Large intestine (tissue), 3 donors: ENCODE results near the gene CALN1. TPM values are rescaled to one million over a fixed set of nuclear protein-coding genes. Genes with fewer than 3 reads are reported as not detected.
"Not testable (repeated sequence)": the region's sequence is repeated elsewhere in the genome, so short reads cannot be mapped to it uniquely, and the experiment has no call there.

Experiments used
- DNase-seq, 2 donors: peaks; one replicate each; pipeline versions ENCODE4 v3.0.0 to v3.0.0-alpha.2; 2013
- H3K27ac ChIP-seq: one replicate; pipeline ENCODE4 v1.5.1; 2013; ENCODE audit warnings: low read length
- H3K27me3 ChIP-seq: 2 replicates; pipeline ENCODE4 v1.6.1; 2013; ENCODE audit warnings: low read length; ENCODE audit not compliant: control insufficient read depth, insufficient read depth
- H3K36me3 ChIP-seq: 2 replicates; pipeline ENCODE4 v1.6.1; 2013; ENCODE audit warnings: low read length; ENCODE audit not compliant: control insufficient read depth, insufficient read depth
- H3K4me1 ChIP-seq: one replicate; pipeline ENCODE4 v1.6.1; 2013; ENCODE audit warnings: low read length; ENCODE audit not compliant: control insufficient read depth, insufficient read depth
- H3K4me3 ChIP-seq: one replicate; pipeline ENCODE4 v1.5.1; 2013; ENCODE audit warnings: low read length
- H3K9me3 ChIP-seq: one replicate; pipeline ENCODE4 v1.6.1; 2013; ENCODE audit warnings: mild to moderate bottlenecking, low read depth, low read length, moderate library complexity; ENCODE audit not compliant: control insufficient read depth
- WGBS: methylation state at CpG from one replicate; pipeline ENCODE4 v1.1.5; 2013; ENCODE audit warnings: low lambda C conversion rate; ENCODE audit not compliant: insufficient coverage; 5-methylcytosine and 5-hydroxymethylcytosine counted together
- polyA plus RNA-seq: library from polyadenylated mRNA; unstranded; fragments of 120-200 nt; gene quantifications from one replicate; pipeline ENCODE4 v1.2.1, GENCODE V29; 2013

Gene CALN1
- polyA plus RNA-seq, 1 donor = 0.09 TPM

GRCh38 chr7:71754828-71755227, 657.3 kb downstream of the CALN1 start:
- Histone ChIP-seq H3K4me1 (no peaks in the 10 kb centered on the region), H3K9me3 (peaks cover 3% of the 10 kb centered on the region), H3K27ac (no peak overlapping the region), H3K27me3 (peaks cover 11% of the 10 kb centered on the region), H3K36me3 (no peaks in the 10 kb centered on the region), H3K4me3 (no peak overlapping the region)
- WGBS = no CpG with 5 or more reads among the region's 4 CpGs
- DNase-seq = no peak

DNA sequence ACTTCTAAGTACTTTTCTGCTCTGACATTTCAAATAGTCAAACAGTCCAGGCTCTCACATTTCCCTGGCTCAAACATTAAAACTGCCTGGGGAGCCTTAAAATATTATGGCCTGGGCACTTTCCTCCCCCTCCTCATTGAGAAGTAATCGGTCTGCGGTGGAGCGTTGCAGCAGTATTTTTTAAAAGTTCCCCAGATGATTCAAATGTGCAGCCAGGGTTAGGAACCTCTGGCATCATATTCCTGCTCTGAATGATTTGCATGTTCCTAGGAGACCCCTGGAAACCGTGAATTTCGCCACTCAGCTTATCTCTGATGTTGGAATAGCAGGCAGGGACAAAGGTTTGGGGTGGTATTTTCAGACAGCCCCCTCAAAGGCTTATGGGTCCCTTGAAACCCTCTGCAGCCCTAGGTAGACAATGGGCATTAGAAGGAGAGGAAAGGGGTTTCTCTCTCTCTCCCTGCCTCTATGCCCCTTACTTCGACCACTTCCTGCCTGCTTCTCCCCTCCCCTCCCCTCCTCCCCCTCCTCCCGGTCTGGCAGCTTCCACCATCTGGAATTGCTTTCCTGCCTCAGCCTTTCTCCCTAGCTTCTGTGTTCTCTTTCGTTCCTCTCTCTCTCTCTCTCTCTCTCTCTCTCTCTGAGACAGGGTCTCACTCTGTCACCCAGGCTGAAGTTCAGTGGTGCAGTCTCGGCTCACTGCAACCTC, 658.0 kb downstream of the CALN1 start:
- H3K36me3 ChIP-seq = no peaks in the 10 kb centered on the region
- H3K27ac ChIP-seq = no peak overlapping the region
- DNase-seq = no peak
- no peaks in the 10 kb centered on the region for H3K9me3 ChIP-seq
- H3K4me1 ChIP-seq = no peaks in the 10 kb centered on the region
- peaks cover 11% of the 10 kb centered on the region for H3K27me3 ChIP-seq
- WGBS = no CpG with 5 or more reads among the region's 9 CpGs
- H3K4me3 ChIP-seq = no peak overlapping the region

GRCh38 chr7:71753236-71753635, 658.9 kb downstream of the CALN1 start:
- WGBS = 97% methylated on average over 2 of the region's 2 CpGs
- Histone ChIP-seq H3K27me3 (peaks cover 11% of the 10 kb centered on the region), H3K27ac (no peak overlapping the region), H3K4me1 (no peaks in the 10 kb centered on the region), H3K4me3 (no peak overlapping the region), H3K9me3 (no peaks in the 10 kb centered on the region), H3K36me3 (no peaks in the 10 kb centered on the region)
- no peak for DNase-seq

GRCh38 chr7:71752171-71752935, 659.8 kb downstream of the CALN1 start:
- Histone ChIP-seq H3K36me3 (no peaks in the 10 kb centered on the region), H3K9me3 (no peaks in the 10 kb centered on the region), H3K4me1 (no peaks in the 10 kb centered on the region), H3K27me3 (peaks cover 11% of the 10 kb centered on the region), H3K27ac (no peak overlapping the region), H3K4me3 (no peak overlapping the region)
- no CpG with 5 or more reads among the region's 43 CpGs for WGBS
- DNase-seq = peak in 1 of 2 donors; percentile 16

DNA sequence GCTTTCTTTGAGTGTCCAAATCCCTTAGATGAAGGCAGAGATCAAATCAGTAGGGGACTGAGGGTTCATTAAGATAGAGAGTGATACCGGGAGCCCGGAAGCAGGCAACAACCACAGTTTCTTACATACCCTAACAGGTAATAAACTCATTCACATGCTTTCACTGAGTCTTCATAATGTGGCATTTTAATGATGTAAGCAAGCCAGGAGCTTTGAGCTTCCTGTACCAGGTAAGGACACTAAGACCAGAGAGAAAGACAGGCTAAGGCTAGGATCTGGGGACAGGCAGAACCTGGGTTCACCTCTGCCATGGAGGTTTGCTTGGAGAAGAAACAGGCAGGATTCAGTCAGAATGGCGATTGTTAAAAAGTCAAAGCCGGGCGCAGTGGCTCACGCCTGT, 661.8 kb downstream of the CALN1 start:
- Histone ChIP-seq H3K27ac (no peak overlapping the region), H3K36me3 (no peaks in the 10 kb centered on the region), H3K4me3 (no peak overlapping the region), H3K4me1 (no peaks in the 10 kb centered on the region), H3K27me3 (peaks cover 11% of the 10 kb centered on the region), H3K9me3 (no peaks in the 10 kb centered on the region)
- DNase-seq = no peak
- no CpG with 5 or more reads among the region's 6 CpGs for WGBS

GRCh38 chr7:71746006-71746405, 666.1 kb downstream of the CALN1 start:
- Histone ChIP-seq H3K36me3 (no peaks in the 10 kb centered on the region), H3K9me3 (no peaks in the 10 kb centered on the region), H3K27ac (no peak overlapping the region), H3K4me1 (no peaks in the 10 kb centered on the region), H3K4me3 (no peak overlapping the region), H3K27me3 (no peaks in the 10 kb centered on the region)
- 80% methylated on average over 1 of the region's 5 CpGs for WGBS
- DNase-seq = no peak

DNA sequence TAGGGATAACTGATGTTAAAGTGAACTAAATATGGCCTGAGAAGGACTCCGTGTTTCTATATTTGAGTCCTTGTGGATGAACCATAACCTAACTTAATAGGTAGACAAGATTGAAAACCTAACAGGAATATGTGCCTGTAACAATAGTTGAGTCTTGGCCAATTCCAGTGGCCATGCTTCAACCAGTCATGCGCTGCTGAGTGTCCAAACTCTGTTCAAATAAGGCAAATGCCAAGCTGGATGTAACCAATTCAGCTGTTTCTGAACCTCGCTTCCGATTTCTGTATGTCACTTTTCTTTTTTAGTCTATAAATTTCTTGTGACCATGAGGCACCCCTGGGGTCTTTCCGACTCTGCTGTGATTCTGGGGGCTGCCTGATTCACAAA, 672.0 kb downstream of the CALN1 start:
- DNase-seq = no peak
- 17% methylated on average over 1 of the region's 5 CpGs for WGBS
- H3K4me3 ChIP-seq = no peak overlapping the region

GRCh38 chr7:71739520-71740173, 672.5 kb downstream of the CALN1 start:
- Histone ChIP-seq H3K27ac (no peak overlapping the region), H3K36me3 (no peaks in the 10 kb centered on the region), H3K4me3 (no peak overlapping the region), H3K9me3 (no peaks in the 10 kb centered on the region), H3K27me3 (no peaks in the 10 kb centered on the region), H3K4me1 (no peaks in the 10 kb centered on the region)
- WGBS = 52% methylated on average over 3 of the region's 10 CpGs
- DNase-seq = no peak

More for the DNA sequence above, 672.0 kb downstream of the CALN1 start:
- no peaks in the 10 kb centered on the region for H3K27me3 ChIP-seq
- H3K9me3 ChIP-seq = no peaks in the 10 kb centered on the region
- no peaks in the 10 kb centered on the region for H3K36me3 ChIP-seq
- H3K4me1 ChIP-seq = no peaks in the 10 kb centered on the region
- H3K27ac ChIP-seq = no peak overlapping the region

DNA sequence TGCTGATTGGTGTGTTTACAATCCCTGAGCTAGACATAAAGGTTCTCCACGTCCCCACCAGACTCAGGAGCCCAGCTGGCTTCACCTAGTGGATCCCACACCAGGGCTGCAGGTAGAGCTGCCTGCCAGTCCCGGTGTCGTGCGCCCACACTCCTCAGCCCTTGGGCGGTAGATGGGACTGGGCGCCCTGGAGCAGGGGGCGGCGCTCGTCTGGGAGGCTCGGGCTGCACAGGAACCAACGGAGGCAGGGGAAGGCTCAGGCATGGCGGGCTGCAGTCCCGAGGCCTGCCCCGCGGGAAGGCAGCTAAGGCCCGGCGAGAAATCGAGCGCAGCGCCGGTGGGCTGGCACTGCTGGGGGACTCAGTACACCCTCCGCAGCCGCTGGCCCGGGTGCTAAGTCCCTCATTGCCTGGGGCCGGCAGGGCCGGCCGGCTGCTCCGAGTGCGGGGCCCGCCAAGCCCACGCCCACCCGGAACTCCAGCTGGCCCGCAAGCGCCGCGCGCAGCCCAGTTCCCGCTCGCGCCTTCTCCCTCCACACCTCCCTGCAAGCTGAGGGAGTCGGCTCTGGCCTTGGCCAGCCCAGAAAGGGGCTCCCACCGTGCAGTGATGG, 674.1 kb downstream of the CALN1 start:
- H3K4me3 ChIP-seq, H3K36me3 ChIP-seq, H3K9me3 ChIP-seq, H3K27me3 ChIP-seq, H3K27ac ChIP-seq, H3K4me1 ChIP-seq, DNase-seq: not testable (repeated sequence)
- no CpG with 5 or more reads among the region's 42 CpGs for WGBS

- Histone ChIP-seq H3K36me3 (no peaks in the 10 kb centered on the region), H3K4me1 (no peaks in the 10 kb centered on the region), H3K4me3 (no peak overlapping the region), H3K27ac (no peak overlapping the region), H3K27me3 (no peaks in the 10 kb centered on the region), H3K9me3 (no peaks in the 10 kb centered on the region)
- DNase-seq = peak; percentile 42 to 48
- WGBS = no CpG with 5 or more reads among the region's 7 CpGs
Measured at GRCh38 chr7:71735961-71736556, 676.1 kb downstream of the CALN1 start.
